GM12865 (cell line): ENCODE data around the gene TSEN15.

Experiments
- DNase-seq: peaks from one replicate; pipeline ENCODE4 v3.0.0; 2010; ENCODE audit warnings: low read depth
- H3K4me3 ChIP-seq: 2 replicates; pipeline ENCODE4 v1.5.1; 2011; ENCODE audit warnings: mild to moderate bottlenecking, low read depth, low read length, control low read depth
- TF ChIP-seq, protein P1 (sequence below): IDR thresholded peaks from 2 replicates; pipeline ENCODE4 v1.5.1; 2011; ENCODE audit warnings: low read length, control low read depth, low read depth, inconsistent platforms; ENCODE audit not compliant: insufficient read depth; ENCODE audit errors: missing control alignments

Gene TSEN15

GRCh38 chr1:184062640-184063286 lies 11.2 kb downstream of the TSEN15 start:
- no peak overlapping the region for H3K4me3 ChIP-seq
- TF ChIP-seq, protein P1, sequence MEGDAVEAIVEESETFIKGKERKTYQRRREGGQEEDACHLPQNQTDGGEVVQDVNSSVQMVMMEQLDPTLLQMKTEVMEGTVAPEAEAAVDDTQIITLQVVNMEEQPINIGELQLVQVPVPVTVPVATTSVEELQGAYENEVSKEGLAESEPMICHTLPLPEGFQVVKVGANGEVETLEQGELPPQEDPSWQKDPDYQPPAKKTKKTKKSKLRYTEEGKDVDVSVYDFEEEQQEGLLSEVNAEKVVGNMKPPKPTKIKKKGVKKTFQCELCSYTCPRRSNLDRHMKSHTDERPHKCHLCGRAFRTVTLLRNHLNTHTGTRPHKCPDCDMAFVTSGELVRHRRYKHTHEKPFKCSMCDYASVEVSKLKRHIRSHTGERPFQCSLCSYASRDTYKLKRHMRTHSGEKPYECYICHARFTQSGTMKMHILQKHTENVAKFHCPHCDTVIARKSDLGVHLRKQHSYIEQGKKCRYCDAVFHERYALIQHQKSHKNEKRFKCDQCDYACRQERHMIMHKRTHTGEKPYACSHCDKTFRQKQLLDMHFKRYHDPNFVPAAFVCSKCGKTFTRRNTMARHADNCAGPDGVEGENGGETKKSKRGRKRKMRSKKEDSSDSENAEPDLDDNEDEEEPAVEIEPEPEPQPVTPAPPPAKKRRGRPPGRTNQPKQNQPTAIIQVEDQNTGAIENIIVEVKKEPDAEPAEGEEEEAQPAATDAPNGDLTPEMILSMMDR: no peak
- DNase-seq: no peak

GRCh38 chr1:184065559-184065958 lies 14.0 kb downstream of the TSEN15 start:
- no peak for DNase-seq
- TF ChIP-seq, protein P1: no peak
- no peak overlapping the region for H3K4me3 ChIP-seq

- TF ChIP-seq, protein P1: no peak
- no peak overlapping the region for H3K4me3 ChIP-seq
- DNase-seq: no peak
Measured at GRCh38 chr1:184068354-184068753, 16.8 kb downstream of the TSEN15 start.

GRCh38 chr1:184069675-184070074 lies 18.1 kb downstream of the TSEN15 start:
- TF ChIP-seq, protein P1: no peak
- no peak for DNase-seq
- no peak overlapping the region for H3K4me3 ChIP-seq

DNA sequence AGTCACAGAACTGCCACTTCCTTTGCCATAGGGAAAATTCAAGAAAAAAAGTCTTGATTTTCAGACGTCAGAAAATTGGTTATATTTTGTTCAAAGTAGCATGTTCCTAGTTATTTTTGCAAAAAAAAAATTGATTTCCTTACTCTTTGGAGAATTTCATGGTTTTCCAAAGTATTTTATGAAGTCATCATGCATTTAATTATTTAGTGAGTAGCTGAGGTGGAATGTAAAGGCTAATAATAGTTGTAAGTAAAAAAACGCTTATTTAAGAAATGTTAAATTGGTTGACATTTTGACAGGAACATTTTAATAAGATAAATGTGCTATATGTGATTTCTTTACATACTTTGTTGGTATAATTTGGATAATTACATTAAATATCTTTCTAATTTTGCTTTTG lies 20.8 kb downstream of the TSEN15 start:
- DNase-seq: no peak
- TF ChIP-seq, protein P1: no peak
- H3K4me3 ChIP-seq: no peak overlapping the region

DNA sequence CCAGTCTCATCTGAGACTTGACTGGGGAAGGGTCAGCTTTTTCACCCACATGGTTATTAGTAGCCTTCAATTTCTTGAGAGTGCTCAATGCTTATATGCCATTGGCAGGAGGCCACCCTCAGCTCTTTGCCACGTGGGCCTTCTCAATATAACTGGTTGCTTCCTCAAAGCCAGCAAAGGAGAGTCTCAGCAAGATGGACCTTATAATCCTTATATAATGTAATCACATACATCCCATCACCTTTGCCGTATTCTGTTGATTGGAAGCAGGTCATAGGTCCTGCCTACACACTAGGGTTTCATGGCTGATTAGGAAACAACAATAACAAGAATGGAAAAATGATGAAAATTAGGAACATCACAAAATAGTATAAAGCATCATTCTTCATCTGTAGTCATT lies 22.9 kb downstream of the TSEN15 start:
- no peak overlapping the region for H3K4me3 ChIP-seq
- TF ChIP-seq, protein P1: no peak
- no peak for DNase-seq
